Endothelial cell of umbilical vein (primary cell): ENCODE results near the gene CHRNE. TPM values are rescaled to one million over a fixed set of nuclear protein-coding genes. Genes with fewer than 3 reads are reported as not detected.

Experiments
- BruUV-seq: library from RNA; stranded (reverse); fragments of 400-500 nt; replicated peaks from 2 replicates; lab custom pipeline; 2021; lab: Mats Ljungman, UMichigan
- CTCF ChIA-PET: fragments of 300-600, 350-600 bp; sonication (Branson Sonifier 250); formaldehyde crosslinking; loops from one replicate; lab custom pipeline; 2021; ENCODE audit warnings: antibody characterized with exemption, inconsistent platforms; lab: Charles Lee
- POLR2A ChIA-PET: fragments of 300-600, 350-600 bp; sonication (Branson Sonifier 250); formaldehyde crosslinking; loops from one replicate; lab custom pipeline; 2021; ENCODE audit warnings: antibody characterized with exemption, inconsistent platforms; lab: Charles Lee
- DNase-seq: peaks from one replicate; pipeline ENCODE4 v3.0.0-alpha.2; 2011; ENCODE audit warnings: low read depth, low spot score
- FAIRE-seq: peaks from 2 replicates; lab custom pipeline; 2011; peaks lifted over from hg19 to GRCh38; lab: Jason Lieb, UNC
- H2AFZ ChIP-seq: 2 replicates; pipeline ENCODE4 v1.6.0; 2012; ENCODE audit warnings: low read depth, low read length, control low read depth, inconsistent platforms
- H3K27ac ChIP-seq: 2 replicates; pipeline ENCODE4 v1.5.1; 2011; ENCODE audit warnings: low read depth, mild to moderate bottlenecking, control low read depth, low read length, moderate library complexity; ENCODE audit not compliant: insufficient read depth
- H3K27me3 ChIP-seq, 2 experiments: 2 replicates each; pipeline versions ENCODE4 v1.6.0 to v1.6.1; 2011; ENCODE audit warnings: low read length in 2 of 2, mixed read lengths in 1 of 2; ENCODE audit not compliant: control insufficient read depth in 2 of 2, insufficient read depth in 2 of 2
- H3K36me3 ChIP-seq, 2 experiments: 2 replicates in 1 of 2; 3 replicates in 1 of 2; pipeline ENCODE4 v1.5.1; 2011; ENCODE audit warnings: low read length in 2 of 2, mild to moderate bottlenecking in 1 of 2, moderate library complexity in 1 of 2; ENCODE audit not compliant: control insufficient read depth in 2 of 2, insufficient read depth in 2 of 2; ENCODE audit errors: extremely low read depth in 1 of 2
- H3K4me1 ChIP-seq: 3 replicates; pipeline ENCODE4 v1.5.1; 2011; ENCODE audit warnings: mild to moderate bottlenecking, low read length; ENCODE audit not compliant: control insufficient read depth, insufficient read depth; ENCODE audit errors: extremely low read depth
- H3K4me2 ChIP-seq: 2 replicates; pipeline ENCODE4 v1.6.1; 2011; ENCODE audit warnings: low read length, control low read depth, mixed read lengths; ENCODE audit not compliant: insufficient read depth
- H3K4me3 ChIP-seq, 3 experiments: fragments of 200-600 bp in 1 of 3; sonication (generic), shearing (Covaris generic) in 1 of 3; replicated peaks in 1 of 3; 2 replicates each; pipeline ENCODE4 v1.5.1; 2011 to 2016; ENCODE audit warnings: control low read depth in 3 of 3, low read length in 3 of 3, mild to moderate bottlenecking in 2 of 3, inconsistent platforms in 1 of 3, low read depth in 1 of 3, moderate library complexity in 1 of 3; ENCODE audit not compliant: insufficient read depth in 1 of 3
- H3K79me2 ChIP-seq: 2 replicates; pipeline ENCODE4 v1.6.0; 2012; ENCODE audit warnings: low read length, inconsistent platforms; ENCODE audit not compliant: control insufficient read depth, insufficient read depth
- H3K9ac ChIP-seq: replicated peaks from 2 replicates; pipeline ENCODE3; 2011; ENCODE audit warnings: low read length, control low read depth; ENCODE audit not compliant: insufficient read depth; ENCODE audit errors: extremely low read depth
- H3K9me1 ChIP-seq: replicated peaks from 3 replicates; pipeline ENCODE4 v1.6.0; 2011; ENCODE audit warnings: mild to moderate bottlenecking, low read length; ENCODE audit not compliant: control insufficient read depth, insufficient read depth; ENCODE audit errors: extremely low read depth
- H3K9me3 ChIP-seq: replicated peaks from 2 replicates; pipeline ENCODE4 v1.5.1; 2012; ENCODE audit warnings: low read length, inconsistent platforms; ENCODE audit not compliant: control insufficient read depth, insufficient read depth
- H4K20me1 ChIP-seq: replicated peaks from 2 replicates; pipeline ENCODE3; 2011; ENCODE audit warnings: mild to moderate bottlenecking, low read length; ENCODE audit not compliant: control insufficient read depth, insufficient read depth; ENCODE audit errors: extremely low read depth
- FOS ChIP-seq: IDR thresholded peaks from 2 replicates; pipeline ENCODE4 v1.6.1; 2011; ENCODE audit warnings: mild to moderate bottlenecking, low read length, moderate library complexity, borderline replicate concordance; ENCODE audit not compliant: insufficient read depth
- dilution Hi-C: fragments of 300-500 bp; cut with MboI; formaldehyde crosslinking; loops from one replicate; pipeline ENCODE4 v1.15.0; 2019; ENCODE audit warnings: low sequenced_read_pairs; ENCODE audit not compliant: extremely low pct_ligation_motif_present
- intact Hi-C: fragments of 100-400 bp; cut with micrococcal nuclease; formaldehyde crosslinking; loops from one replicate; pipeline ENCODE4 v1.10.0; 2022
- polyA plus RNA-seq, 4 experiments: library from polyadenylated mRNA; depleted of rRNA in 3 of 4; stranded (reverse) in 3 of 4; unstranded in 1 of 4; fragments of >200 nt; gene quantifications; 2 replicates each; pipeline versions ENCODE4 v1.2.1 to v1.2.3, GENCODE V29; 2011 to 2012; ENCODE audit warnings: missing spikeins in 1 of 4
- total RNA-seq: library from RNA; stranded (reverse); gene quantifications from 2 replicates; pipeline ENCODE4 v1.2.3, GENCODE V29; 2021
- TF ChIP-seq, protein P1 (sequence below), 2 donors: IDR thresholded peaks; 1 replicate in 1 of 2; 2 replicates in 1 of 2; pipeline ENCODE4 v1.5.1; 2011; ENCODE audit warnings: low read length in 2 of 2, mild to moderate bottlenecking in 2 of 2, moderate library complexity in 2 of 2, control low read depth in 1 of 2, inconsistent platforms in 1 of 2, low read depth in 1 of 2; ENCODE audit not compliant: insufficient read depth in 1 of 2; ENCODE audit errors: extremely low read depth in 1 of 2

Gene CHRNE
- total and polyA plus RNA-seq, 2 donors (not counting 3 experiments of a cell fraction or from before 2014, with no cell fraction given): 0.84 to 1.1 TPM

DNA sequence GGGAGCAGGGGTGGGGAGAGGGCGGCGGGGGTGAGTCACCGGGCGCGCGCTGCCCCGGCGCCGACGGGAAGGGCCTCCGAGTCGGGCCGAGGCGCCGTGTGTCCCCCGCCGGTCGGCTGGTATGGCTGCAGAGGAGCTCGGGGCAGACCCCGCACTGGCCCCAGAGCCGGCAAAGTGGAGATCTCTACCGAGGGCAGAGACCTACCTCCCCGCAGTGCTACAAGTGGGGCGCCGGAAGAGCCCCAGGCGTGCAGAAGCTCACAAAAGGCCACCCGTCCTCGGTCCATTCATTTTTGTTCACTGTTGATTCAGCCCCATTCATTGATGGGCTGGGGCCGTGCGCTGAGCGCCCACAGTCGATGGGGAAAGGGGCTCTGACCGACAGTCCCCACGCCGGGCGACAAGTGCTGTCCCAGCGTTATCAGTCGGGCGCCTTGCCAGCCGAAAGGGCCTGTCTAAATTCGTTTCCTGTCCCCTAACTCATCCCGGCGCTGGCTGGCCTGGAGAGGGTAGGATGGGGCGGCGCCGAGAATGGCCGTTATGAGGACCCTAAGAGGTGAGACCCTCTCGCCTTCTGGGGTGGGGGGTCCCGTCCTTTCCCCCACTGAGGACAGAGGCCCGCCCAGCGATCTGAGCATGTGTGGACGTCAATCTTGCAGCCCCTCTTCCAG, 47.3 kb upstream of the CHRNE start:
- Histone ChIP-seq H3K9me3 (no peaks in the 10 kb centered on the region), H3K9ac (peak overlapping the region; percentile 64), H2AFZ (peak overlapping the region; percentile 39), H3K79me2 (peaks cover 31% of the 10 kb centered on the region), H4K20me1 (no peaks in the 10 kb centered on the region), H3K27ac (peak overlapping the region; percentile 84), H3K36me3 (peaks cover 7 to 8% of the 10 kb centered on the region in 2 experiments), H3K4me3 (peak overlapping the region in 2 of 3 experiments; percentile 43 to 99), H3K9me1 (no peaks in the 10 kb centered on the region), H3K27me3 (no peaks in the 10 kb centered on the region), H3K4me1 (peaks cover 38% of the 10 kb centered on the region), H3K4me2 (peak overlapping the region; percentile 66)
- ChIA-PET CTCF (interaction anchor here (1.5 kb wide), 1 partner anchor 17 kb away, joined by 5 read pairs; the partner anchor contains the start of gene SPAG7), POLR2A (interaction anchor here (1.6 to 3.1 kb wide), 2 partner anchors 10 to 17 kb away, joined by 4 to 15 read pairs; partner anchors contain the start of genes RNF167 and SPAG7)
- FAIRE-seq (peak; percentile 64), DNase-seq (peak; percentile 38)
- TSS peak; percentile 49 for BruUV-seq
- intact Hi-C loops: no loop called here
- TF ChIP-seq, protein P1, sequence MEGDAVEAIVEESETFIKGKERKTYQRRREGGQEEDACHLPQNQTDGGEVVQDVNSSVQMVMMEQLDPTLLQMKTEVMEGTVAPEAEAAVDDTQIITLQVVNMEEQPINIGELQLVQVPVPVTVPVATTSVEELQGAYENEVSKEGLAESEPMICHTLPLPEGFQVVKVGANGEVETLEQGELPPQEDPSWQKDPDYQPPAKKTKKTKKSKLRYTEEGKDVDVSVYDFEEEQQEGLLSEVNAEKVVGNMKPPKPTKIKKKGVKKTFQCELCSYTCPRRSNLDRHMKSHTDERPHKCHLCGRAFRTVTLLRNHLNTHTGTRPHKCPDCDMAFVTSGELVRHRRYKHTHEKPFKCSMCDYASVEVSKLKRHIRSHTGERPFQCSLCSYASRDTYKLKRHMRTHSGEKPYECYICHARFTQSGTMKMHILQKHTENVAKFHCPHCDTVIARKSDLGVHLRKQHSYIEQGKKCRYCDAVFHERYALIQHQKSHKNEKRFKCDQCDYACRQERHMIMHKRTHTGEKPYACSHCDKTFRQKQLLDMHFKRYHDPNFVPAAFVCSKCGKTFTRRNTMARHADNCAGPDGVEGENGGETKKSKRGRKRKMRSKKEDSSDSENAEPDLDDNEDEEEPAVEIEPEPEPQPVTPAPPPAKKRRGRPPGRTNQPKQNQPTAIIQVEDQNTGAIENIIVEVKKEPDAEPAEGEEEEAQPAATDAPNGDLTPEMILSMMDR (IDR thresholded peaks at IDR 0.05; ENCODE audit: extremely low read depth in 1 of 2, insufficient read depth in 1 of 2, low read depth in 1 of 2, low read length in 2 of 2): no peak
- TF ChIP-seq FOS: peak; percentile 19
- dilution Hi-C loops: no loop called here
